ENCODE data around the gene MYBBP1A.
"Not testable (repeated sequence)": the region's sequence is repeated elsewhere in the genome, so short reads cannot be mapped to it uniquely, and the experiment has no call there.

MYBBP1A gene, protein sequence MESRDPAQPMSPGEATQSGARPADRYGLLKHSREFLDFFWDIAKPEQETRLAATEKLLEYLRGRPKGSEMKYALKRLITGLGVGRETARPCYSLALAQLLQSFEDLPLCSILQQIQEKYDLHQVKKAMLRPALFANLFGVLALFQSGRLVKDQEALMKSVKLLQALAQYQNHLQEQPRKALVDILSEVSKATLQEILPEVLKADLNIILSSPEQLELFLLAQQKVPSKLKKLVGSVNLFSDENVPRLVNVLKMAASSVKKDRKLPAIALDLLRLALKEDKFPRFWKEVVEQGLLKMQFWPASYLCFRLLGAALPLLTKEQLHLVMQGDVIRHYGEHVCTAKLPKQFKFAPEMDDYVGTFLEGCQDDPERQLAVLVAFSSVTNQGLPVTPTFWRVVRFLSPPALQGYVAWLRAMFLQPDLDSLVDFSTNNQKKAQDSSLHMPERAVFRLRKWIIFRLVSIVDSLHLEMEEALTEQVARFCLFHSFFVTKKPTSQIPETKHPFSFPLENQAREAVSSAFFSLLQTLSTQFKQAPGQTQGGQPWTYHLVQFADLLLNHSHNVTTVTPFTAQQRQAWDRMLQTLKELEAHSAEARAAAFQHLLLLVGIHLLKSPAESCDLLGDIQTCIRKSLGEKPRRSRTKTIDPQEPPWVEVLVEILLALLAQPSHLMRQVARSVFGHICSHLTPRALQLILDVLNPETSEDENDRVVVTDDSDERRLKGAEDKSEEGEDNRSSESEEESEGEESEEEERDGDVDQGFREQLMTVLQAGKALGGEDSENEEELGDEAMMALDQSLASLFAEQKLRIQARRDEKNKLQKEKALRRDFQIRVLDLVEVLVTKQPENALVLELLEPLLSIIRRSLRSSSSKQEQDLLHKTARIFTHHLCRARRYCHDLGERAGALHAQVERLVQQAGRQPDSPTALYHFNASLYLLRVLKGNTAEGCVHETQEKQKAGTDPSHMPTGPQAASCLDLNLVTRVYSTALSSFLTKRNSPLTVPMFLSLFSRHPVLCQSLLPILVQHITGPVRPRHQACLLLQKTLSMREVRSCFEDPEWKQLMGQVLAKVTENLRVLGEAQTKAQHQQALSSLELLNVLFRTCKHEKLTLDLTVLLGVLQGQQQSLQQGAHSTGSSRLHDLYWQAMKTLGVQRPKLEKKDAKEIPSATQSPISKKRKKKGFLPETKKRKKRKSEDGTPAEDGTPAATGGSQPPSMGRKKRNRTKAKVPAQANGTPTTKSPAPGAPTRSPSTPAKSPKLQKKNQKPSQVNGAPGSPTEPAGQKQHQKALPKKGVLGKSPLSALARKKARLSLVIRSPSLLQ (N-terminal part only)

DNA sequence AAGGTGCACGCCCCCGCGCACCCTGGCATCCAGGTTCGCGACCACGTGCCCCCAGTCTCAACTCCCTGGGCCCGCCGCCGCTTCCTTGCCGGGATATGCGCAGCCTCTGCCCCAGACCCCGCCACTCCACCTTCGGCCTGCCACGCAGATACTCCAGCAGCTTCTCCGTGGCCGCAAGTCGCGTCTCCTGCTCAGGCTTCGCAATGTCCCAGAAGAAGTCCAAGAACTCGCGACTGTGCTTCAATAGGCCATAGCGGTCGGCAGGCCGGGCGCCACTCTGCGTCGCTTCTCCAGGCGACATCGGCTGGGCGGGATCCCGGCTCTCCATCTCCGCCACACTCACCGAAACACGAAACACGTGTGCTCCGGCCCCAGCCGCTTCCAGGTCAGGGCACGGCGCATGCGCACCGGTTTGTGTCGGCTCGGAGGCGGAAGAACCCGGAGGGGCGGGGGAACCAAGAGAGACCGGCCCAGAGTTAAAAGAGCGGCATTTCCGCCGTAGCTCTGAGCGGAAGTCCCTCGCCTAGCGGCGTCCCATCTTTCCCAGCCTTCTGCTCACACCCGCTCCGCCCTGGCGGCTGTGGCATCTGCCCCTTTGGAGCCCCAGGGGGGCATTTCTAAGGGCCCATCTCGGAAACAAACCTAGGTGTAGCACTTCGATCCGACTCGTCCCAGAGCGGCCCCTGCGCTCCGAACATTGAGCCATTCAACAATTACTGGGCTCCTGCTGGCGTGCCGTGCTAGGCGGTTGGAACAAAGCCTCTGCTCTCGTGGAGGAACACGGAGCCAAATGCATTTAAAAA, at the start of gene MYBBP1A:
Gene MYBBP1A (minus strand): TSS at position 388 of the 803 bp plus-strand sequence. CDS start 60 bp downstream, at position 328.
- Histone ChIP-seq H3K27ac (ENCODE audit: low read length) (no peak within 1 kb of the TSS), H3K4me1 (ENCODE audit: control insufficient read depth, insufficient read depth, low read length) (peaks cover 4% of the 10 kb centered on the region), H3K4me3 (ENCODE audit: low read length) (peak within 1 kb of the TSS; percentile 89), H3K36me3 (ENCODE audit: control insufficient read depth, insufficient read depth, low read length) (peaks cover 22% of the 10 kb centered on the region), H3K27me3 (ENCODE audit: control insufficient read depth, insufficient read depth, low read length) (no peaks in the 10 kb centered on the region), H3K9me3 (ENCODE audit: control insufficient read depth, insufficient read depth, low read length) (no peaks in the 10 kb centered on the region)
- no CpG with 5 or more reads among the region's 69 CpGs for WGBS (ENCODE audit: insufficient coverage, insufficient read length)
- DNase-seq (ENCODE audit: low read depth, low spot score) = peak; percentile 92

DNA sequence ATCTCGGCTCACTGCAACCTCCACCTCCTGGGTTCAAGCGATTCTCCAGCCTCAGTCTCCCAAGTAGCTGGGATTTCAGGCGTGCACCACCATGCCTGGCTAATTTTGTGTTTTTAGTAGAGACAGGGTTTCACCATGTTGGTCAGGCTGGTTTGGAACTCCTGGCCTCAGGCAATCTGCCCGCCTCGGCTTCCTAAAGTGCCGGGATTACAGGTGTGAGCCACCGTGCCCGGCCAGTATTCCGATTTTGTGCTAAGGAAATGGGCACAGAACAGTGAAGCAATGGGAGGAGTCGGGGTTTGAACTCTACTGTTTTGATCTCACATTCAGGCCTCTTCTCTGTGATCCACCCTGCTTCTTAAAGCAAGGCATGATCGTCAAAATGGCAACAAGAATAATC, 49.6 kb upstream of the MYBBP1A start:
- H3K4me3 ChIP-seq (ENCODE audit: low read length); H3K9me3 ChIP-seq (ENCODE audit: control insufficient read depth, insufficient read depth, low read length); H3K27me3 ChIP-seq (ENCODE audit: control insufficient read depth, insufficient read depth, low read length); H3K36me3 ChIP-seq (ENCODE audit: control insufficient read depth, insufficient read depth, low read length); DNase-seq (ENCODE audit: low read depth, low spot score); H3K4me1 ChIP-seq (ENCODE audit: control insufficient read depth, insufficient read depth, low read length); H3K27ac ChIP-seq (ENCODE audit: low read length): not testable (repeated sequence)
- no CpG with 5 or more reads among the region's 11 CpGs for WGBS (ENCODE audit: insufficient coverage, insufficient read length)

DNA sequence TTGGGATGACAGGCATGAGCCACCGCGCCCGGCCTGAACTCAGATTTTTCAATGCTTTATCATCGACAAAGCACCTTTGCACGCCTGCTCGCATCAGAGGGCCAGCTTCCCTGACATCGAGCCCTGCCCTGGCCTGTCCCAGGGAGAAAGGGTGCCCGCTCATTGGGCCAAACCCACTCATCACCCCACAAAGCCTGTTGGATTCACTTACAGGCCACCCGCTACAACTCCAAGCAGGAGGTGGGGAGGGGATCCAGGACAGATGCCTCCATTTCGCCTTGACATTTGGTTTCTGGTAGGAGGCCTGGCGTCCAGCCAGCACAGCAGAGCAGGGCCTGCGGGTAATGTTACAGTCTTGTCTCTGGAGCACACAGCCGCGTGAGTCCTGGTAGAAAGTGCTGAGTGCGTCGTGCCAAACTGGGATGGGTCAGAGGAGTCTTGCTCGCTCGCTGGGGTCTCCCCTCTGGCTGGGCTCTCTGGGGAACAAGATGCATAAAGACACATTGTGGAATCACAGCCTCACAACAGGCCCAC, 49.0 kb upstream of the MYBBP1A start:
- Histone ChIP-seq H3K27ac (ENCODE audit: low read length) (no peak overlapping the region), H3K4me3 (ENCODE audit: low read length) (no peak overlapping the region)
- WGBS (ENCODE audit: insufficient coverage, insufficient read length) = no CpG with 5 or more reads among the region's 18 CpGs

DNA sequence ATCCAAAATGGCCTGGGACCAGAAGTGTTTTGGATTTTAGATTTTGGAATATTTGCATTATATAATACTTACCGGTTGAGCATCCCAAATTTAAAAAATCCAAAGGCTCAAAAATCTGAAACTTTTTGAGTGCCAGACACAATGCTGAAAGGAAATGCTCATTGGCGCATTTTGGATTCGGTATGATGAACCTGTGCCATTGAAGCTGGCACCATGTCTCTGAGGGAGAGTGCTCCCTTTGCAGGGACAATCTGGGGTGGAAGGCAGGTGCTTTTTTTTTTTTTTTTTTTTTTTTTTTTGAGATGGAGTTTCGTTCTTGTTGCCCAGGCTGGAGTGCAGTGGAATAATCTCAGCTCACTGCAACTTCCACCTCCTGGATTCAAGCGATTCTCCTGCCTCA, 46.9 kb upstream of the MYBBP1A start:
- peaks cover 16% of the 10 kb centered on the region for H3K4me1 ChIP-seq (ENCODE audit: control insufficient read depth, insufficient read depth, low read length)
- WGBS (ENCODE audit: insufficient coverage, insufficient read length) = no CpG with 5 or more reads among the region's 5 CpGs
- DNase-seq (ENCODE audit: low read depth, low spot score) = no peak
- H3K4me3 ChIP-seq (ENCODE audit: low read length) = no peak overlapping the region
- no peak overlapping the region for H3K27ac ChIP-seq (ENCODE audit: low read length)
- no peaks in the 10 kb centered on the region for H3K9me3 ChIP-seq (ENCODE audit: control insufficient read depth, insufficient read depth, low read length)
- no peaks in the 10 kb centered on the region for H3K36me3 ChIP-seq (ENCODE audit: control insufficient read depth, insufficient read depth, low read length)
- no peaks in the 10 kb centered on the region for H3K27me3 ChIP-seq (ENCODE audit: control insufficient read depth, insufficient read depth, low read length)

More for the DNA sequence above, 49.0 kb upstream of the MYBBP1A start:
- no peak for DNase-seq (ENCODE audit: low read depth, low spot score)
- Histone ChIP-seq H3K9me3 (ENCODE audit: control insufficient read depth, insufficient read depth, low read length) (no peaks in the 10 kb centered on the region), H3K36me3 (ENCODE audit: control insufficient read depth, insufficient read depth, low read length) (no peaks in the 10 kb centered on the region), H3K4me1 (ENCODE audit: control insufficient read depth, insufficient read depth, low read length) (peaks cover 13% of the 10 kb centered on the region), H3K27me3 (ENCODE audit: control insufficient read depth, insufficient read depth, low read length) (no peaks in the 10 kb centered on the region)

DNA sequence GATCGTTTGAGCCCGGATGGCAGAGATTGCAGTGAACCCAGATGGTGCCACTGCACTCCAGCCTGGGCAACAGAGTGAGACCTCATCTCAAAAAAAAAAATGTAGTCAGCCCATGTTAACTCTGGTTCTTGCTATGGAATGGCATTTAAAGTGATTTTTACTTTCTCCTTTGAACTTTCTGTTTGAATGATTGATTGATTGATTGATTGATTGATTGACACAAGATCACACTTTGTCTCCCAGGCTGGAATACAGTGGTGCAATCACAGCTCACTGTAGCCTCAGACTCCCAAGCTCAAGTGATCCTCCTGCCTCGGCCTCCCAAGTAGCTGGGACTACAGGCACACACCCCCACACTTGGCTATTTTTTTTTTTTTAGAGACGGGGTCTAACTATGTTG, 46.1 kb upstream of the MYBBP1A start:
- no peaks in the 10 kb centered on the region for H3K27me3 ChIP-seq (ENCODE audit: control insufficient read depth, insufficient read depth, low read length)
- no peak for DNase-seq (ENCODE audit: low read depth, low spot score)
- H3K27ac ChIP-seq (ENCODE audit: low read length) = no peak overlapping the region
- H3K36me3 ChIP-seq (ENCODE audit: control insufficient read depth, insufficient read depth, low read length) = no peaks in the 10 kb centered on the region
- no CpG with 5 or more reads among the region's 4 CpGs for WGBS (ENCODE audit: insufficient coverage, insufficient read length)
- H3K4me3 ChIP-seq (ENCODE audit: low read length) = no peak overlapping the region
- H3K4me1 ChIP-seq (ENCODE audit: control insufficient read depth, insufficient read depth, low read length) = peaks cover 16% of the 10 kb centered on the region
- H3K9me3 ChIP-seq (ENCODE audit: control insufficient read depth, insufficient read depth, low read length) = no peaks in the 10 kb centered on the region

DNA sequence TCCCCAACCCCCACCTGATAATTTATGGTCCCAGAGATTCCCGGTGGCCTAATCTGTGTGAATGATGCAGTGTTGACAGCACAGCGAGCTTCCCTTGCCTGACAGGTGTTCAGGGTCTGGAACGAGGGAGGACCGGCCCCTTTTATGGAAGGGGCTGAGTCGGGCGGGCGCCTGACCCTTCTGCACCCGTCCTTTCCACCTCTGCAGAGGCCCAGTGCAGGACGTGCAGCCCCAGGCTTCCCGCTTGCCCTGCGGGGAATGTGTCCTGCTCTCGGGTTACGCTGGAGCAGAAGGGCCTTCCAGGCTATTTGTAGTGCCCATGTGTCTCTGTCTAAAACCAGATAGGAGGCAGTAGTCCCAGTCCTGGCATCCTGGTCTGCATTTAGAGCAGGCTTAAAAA, 45.4 kb upstream of the MYBBP1A start:
- Histone ChIP-seq H3K36me3 (ENCODE audit: control insufficient read depth, insufficient read depth, low read length) (no peaks in the 10 kb centered on the region), H3K27ac (ENCODE audit: low read length) (no peak overlapping the region), H3K27me3 (ENCODE audit: control insufficient read depth, insufficient read depth, low read length) (no peaks in the 10 kb centered on the region), H3K4me3 (ENCODE audit: low read length) (no peak overlapping the region), H3K4me1 (ENCODE audit: control insufficient read depth, insufficient read depth, low read length) (peaks cover 16% of the 10 kb centered on the region), H3K9me3 (ENCODE audit: control insufficient read depth, insufficient read depth, low read length) (no peaks in the 10 kb centered on the region)
- no peak for DNase-seq (ENCODE audit: low read depth, low spot score)
- WGBS (ENCODE audit: insufficient coverage, insufficient read length) = no CpG with 5 or more reads among the region's 13 CpGs

DNA sequence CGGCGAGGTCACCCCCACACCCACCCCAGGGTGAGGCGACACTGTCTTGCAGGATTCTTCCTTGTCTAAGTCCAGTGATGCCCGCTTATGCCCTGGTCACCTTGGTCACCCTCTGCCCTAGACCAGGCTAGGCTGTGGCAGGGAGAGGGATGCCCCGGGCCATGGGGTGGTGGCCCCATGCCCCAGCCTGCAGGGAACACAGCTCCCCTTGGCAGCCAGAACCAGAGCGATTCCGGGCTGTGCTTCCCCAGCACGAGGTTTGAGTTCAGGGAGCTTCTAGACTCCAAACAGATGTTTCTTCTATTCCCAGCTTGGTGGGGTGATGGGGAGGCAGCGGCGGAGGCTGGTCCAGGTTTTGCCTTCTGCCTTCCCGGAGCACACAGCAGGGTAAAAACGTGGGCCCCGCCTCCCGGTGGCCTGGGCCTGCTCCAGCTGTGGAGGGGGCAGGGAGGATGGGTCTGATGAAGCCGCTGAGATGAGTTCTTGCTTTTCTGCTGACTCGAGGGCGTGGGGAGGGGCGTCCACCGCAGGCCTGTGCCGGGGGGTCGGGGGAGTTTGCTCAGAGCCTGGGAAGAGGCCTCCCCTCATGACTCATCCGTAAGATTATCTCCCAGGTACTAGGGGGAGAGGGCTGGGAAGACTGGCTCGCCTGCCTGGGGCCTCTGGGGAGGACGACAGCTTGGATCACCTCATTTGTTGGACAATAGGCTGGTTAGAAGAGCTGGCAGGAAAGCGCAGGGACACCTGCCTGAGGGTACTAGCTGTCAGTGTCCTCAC, 44.5 kb upstream of the MYBBP1A start:
- Histone ChIP-seq H3K4me1 (ENCODE audit: control insufficient read depth, insufficient read depth, low read length) (peaks cover 22% of the 10 kb centered on the region), H3K9me3 (ENCODE audit: control insufficient read depth, insufficient read depth, low read length) (no peaks in the 10 kb centered on the region), H3K4me3 (ENCODE audit: low read length) (no peak overlapping the region), H3K27ac (ENCODE audit: low read length) (no peak overlapping the region), H3K27me3 (ENCODE audit: control insufficient read depth, insufficient read depth, low read length) (no peaks in the 10 kb centered on the region), H3K36me3 (ENCODE audit: control insufficient read depth, insufficient read depth, low read length) (no peaks in the 10 kb centered on the region)
- no CpG with 5 or more reads among the region's 25 CpGs for WGBS (ENCODE audit: insufficient coverage, insufficient read length)
- DNase-seq (ENCODE audit: low read depth, low spot score) = no peak

DNA sequence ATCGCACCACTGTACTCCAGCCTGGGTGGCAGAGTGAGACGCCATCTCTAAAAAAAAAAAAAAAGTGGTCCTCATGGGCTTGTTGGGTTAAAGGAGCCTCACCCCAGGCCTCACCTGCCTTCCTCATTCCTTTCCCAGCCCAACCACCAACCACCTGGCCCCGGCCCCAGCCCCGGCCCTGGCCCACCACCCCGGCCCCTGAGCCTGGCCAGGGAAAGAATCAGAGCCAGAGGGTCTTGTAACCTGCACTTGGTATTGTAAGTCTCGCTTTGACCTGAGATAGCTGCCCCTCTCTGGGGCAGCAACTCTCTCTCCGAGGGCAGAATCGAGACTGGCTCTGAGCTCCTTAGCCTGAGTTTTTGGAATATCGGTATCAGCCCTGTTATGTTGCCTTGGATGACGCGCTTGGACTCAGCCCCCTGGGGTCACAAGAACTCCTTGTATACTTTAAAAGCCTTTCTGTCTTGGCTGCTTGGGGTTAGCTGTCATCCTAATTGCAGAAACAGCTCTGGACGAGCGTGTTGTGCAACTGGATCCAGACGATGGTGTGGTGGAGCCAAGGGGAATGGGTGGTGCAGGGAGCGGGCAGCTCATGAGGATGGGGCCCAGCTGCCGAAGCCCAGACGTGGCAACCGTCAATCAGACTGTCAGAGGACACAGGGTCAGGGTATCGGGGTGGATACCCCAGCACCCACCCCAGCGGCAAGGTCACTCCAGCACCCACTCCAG, 43.8 kb upstream of the MYBBP1A start:
- no peak overlapping the region for H3K27ac ChIP-seq (ENCODE audit: low read length)
- peaks cover 23% of the 10 kb centered on the region for H3K4me1 ChIP-seq (ENCODE audit: control insufficient read depth, insufficient read depth, low read length)
- no peaks in the 10 kb centered on the region for H3K36me3 ChIP-seq (ENCODE audit: control insufficient read depth, insufficient read depth, low read length)
- H3K9me3 ChIP-seq (ENCODE audit: control insufficient read depth, insufficient read depth, low read length) = no peaks in the 10 kb centered on the region
- H3K27me3 ChIP-seq (ENCODE audit: control insufficient read depth, insufficient read depth, low read length) = no peaks in the 10 kb centered on the region
- DNase-seq (ENCODE audit: low read depth, low spot score) = no peak
- WGBS (ENCODE audit: insufficient coverage, insufficient read length) = no CpG with 5 or more reads among the region's 20 CpGs
- H3K4me3 ChIP-seq (ENCODE audit: low read length) = no peak overlapping the region
